ENCODE data around the gene RASGRP4.

The RASGRP4 gene

DNA sequence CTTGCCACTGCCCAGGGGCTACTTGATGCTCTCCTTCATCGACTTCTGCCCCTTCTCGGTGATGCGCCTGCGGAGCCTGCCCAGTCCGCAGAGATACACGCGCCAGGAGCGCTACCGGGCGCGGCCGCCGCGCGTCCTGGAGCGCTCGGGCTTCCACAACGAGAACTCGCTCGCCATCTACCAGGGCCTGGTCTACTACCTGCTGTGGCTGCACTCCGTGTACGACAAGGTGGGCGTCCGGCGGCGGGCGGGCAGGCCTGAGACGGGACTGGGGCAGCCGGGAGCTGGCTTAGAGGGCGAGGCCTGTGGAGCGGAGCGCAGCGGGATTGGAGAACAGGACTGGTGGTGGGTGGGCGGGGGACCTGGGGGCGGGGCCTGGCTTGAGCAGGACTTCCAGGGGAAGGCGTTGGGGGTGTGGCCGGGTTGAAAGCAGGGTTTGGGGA lies 64.4 kb downstream of the RASGRP4 start:
- Histone ChIP-seq H3K9me3 (peaks cover 17% of the 10 kb centered on the region), H3K4me2 (peak overlapping the region; percentile 96), H3K36me3 (no peaks in the 10 kb centered on the region), H3K27ac (no peak overlapping the region), H3K4me1 (peaks cover 14% of the 10 kb centered on the region), H3K27me3 (peaks cover 27% of the 10 kb centered on the region), H3K9ac (peak overlapping the region; percentile 49; the same call in 1 of the 2 replicates), H4K20me1 (no peaks in the 10 kb centered on the region), H3K4me3 (peak overlapping the region; percentile 80)
- no peak for TF ChIP-seq Cebpa-rat (IDR thresholded peaks at IDR 0.05)

DNA sequence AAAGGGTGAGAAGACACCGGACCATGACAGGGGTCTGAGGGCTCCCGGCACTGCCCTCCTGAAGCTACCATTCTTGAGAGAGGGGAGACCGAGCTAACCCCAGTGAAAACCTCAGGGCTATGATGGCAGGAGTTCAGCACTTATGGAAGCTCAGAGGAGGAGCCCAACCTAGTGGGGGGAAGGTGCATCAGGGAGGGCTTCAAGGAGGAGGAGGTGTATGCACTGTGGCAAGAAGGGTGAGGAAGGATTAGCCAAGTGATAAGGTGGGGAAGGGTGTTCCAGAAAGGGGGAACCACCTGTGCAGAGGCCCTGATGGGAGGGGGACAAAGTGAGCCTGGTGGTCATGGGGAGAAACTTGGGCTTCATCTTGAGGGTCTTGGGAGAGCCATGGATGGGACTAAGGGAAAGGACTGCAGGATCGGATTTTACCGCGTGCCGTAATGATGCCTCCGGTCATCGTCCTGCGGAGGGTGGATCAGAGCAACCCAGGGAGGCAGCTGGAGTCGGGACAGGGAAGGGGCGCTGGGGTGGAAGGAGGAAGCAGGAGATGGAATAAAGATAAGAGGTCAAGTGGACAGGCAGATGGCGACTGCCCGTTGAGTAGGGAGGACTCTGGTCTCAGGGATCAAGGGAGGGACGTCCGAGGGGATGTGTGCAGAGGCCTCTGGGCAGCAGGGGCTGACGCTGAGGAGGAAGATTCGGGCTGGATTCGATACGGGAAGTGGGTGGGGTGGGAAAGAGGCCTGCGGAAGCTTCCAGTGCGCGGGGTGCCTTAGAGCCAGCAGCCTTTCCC lies 65.0 kb downstream of the RASGRP4 start:
- H3K4me3 ChIP-seq, result peak overlapping the region; percentile 80
- peaks cover 27% of the 10 kb centered on the region for H3K27me3 ChIP-seq

DNA sequence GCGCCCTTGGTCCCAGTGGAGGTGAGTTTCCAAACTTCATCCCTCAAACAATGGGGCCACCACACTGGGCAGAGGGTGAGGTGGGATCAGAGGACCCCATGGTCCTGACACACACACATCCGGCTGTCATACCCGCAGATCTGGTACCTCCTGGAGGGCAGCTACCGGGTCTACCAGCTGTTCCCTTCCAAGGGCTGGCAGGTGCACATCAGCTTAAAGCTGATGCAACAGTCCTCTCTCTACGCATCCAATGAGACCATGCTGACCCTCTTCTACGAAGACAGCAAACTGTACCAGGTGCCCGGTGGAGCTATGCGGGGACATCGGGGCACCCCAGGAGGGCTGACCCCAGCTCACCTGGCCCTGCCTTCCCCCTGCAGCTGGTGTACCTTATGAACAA lies 65.7 kb downstream of the RASGRP4 start:
- Histone ChIP-seq H3K27ac (no peak overlapping the region), H3K27me3 (peaks cover 27% of the 10 kb centered on the region), H3K9ac (no peak overlapping the region), H4K20me1 (no peaks in the 10 kb centered on the region), H3K4me2 (no peak overlapping the region), H3K36me3 (no peaks in the 10 kb centered on the region), H3K9me3 (peaks cover 13% of the 10 kb centered on the region), H3K4me3 (no peak overlapping the region), H3K4me1 (peaks cover 14% of the 10 kb centered on the region)
- TF ChIP-seq Cebpa-rat (IDR thresholded peaks at IDR 0.05), result no peak

More for the DNA sequence above, 65.0 kb downstream of the RASGRP4 start:
- TF ChIP-seq Cebpa-rat (IDR thresholded peaks at IDR 0.05), result no peak
- no peaks in the 10 kb centered on the region for H4K20me1 ChIP-seq
- H3K9ac ChIP-seq, result peak overlapping the region; percentile 49; the same call in 1 of the 2 replicates
- no peak overlapping the region for H3K27ac ChIP-seq
- peaks cover 17% of the 10 kb centered on the region for H3K9me3 ChIP-seq
- peaks cover 14% of the 10 kb centered on the region for H3K4me1 ChIP-seq
- H3K36me3 ChIP-seq, result no peaks in the 10 kb centered on the region
- H3K4me2 ChIP-seq, result peak overlapping the region; percentile 96

DNA sequence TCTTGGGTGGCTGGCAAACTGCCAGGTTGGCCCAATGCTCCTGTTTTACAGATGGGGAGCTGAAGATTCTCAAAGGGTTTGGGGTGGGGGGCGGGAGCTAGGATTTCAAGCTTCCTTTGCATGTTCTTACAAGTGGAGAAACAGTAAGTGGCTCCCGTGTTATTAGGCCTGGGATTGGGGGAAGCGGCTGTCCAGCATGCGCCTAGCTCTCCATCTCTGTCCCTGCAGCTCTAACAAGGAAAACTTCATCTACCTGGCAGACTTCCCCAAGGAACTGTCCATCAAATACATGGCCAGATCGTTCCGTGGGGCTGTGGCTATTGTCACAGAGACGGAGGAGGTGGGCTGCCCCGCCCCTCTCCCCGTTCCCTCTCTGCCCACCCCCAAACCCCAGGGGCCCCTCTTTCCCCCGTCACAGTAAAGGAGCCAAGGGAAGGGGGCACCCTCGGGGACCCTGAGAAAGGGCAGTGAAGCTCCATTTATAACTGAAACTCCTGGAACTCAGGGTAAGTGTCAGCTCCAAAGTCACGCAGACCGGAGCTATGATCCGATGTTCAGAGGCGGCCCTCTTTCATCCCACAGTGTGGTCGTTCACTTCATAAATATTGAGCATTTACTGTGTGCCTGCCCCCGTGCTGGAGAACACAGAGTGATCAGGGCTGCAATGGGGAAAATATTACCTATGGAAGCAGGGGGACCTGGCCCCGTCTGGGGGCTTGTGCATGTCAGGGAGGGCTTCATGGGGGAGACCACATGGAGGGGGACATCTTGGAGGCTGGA lies 66.6 kb downstream of the RASGRP4 start:
- Histone ChIP-seq H3K27ac (no peak overlapping the region), H3K27me3 (peaks cover 27% of the 10 kb centered on the region), H4K20me1 (no peaks in the 10 kb centered on the region), H3K9me3 (peaks cover 4% of the 10 kb centered on the region; the same call in 1 of the 2 replicates), H3K36me3 (no peaks in the 10 kb centered on the region), H3K9ac (no peak overlapping the region), H3K4me3 (no peak overlapping the region), H3K4me2 (no peak overlapping the region), H3K4me1 (peaks cover 14% of the 10 kb centered on the region)
- TF ChIP-seq Cebpa-rat (IDR thresholded peaks at IDR 0.05), result no peak

Data from BLaER1 (cell line).